GM21367 (cell line): ENCODE measurements around the gene RAPGEF6.
A peak's percentile ranks its signal among the peaks of the same experiment; 100 is the strongest.
"Not testable (repeated sequence)": the region's sequence is repeated elsewhere in the genome, so short reads cannot be mapped to it uniquely, and the experiment has no call there.

Experiments used
- ATAC-seq: cut with Tn5 transposase; IDR thresholded peaks from one replicate; pipeline ENCODE4 v1.9.1; 2021; ENCODE audit not compliant: unreplicated experiment

RAPGEF6 gene

GRCh38 chr5:131640043-131640856 is 5.2 kb upstream of the RAPGEF6 start:
- ATAC-seq = no peak

GRCh38 chr5:131639148-131639547 is 4.1 kb upstream of the RAPGEF6 start:
- no peak for ATAC-seq

GRCh38 chr5:131637694-131638093 is 2.7 kb upstream of the RAPGEF6 start:
- no peak for ATAC-seq

GRCh38 chr5:131635684-131636572 is 899 bp upstream of the RAPGEF6 start:
- no peak for ATAC-seq

- peak; percentile 20 for ATAC-seq
Measured at GRCh38 chr5:131634666-131634995, 398 bp downstream of the RAPGEF6 start.

GRCh38 chr5:131634238-131634637 is 791 bp downstream of the RAPGEF6 start:
- no peak for ATAC-seq

GRCh38 chr5:131633830-131634229 is 1.2 kb downstream of the RAPGEF6 start:
- ATAC-seq = no peak

GRCh38 chr5:131630963-131631350 is 4.1 kb downstream of the RAPGEF6 start:
- no peak for ATAC-seq

- no peak for ATAC-seq
Measured at GRCh38 chr5:131630208-131630962, 4.6 kb downstream of the RAPGEF6 start.

- ATAC-seq = no peak
Measured at GRCh38 chr5:131628990-131629389, 6.0 kb downstream of the RAPGEF6 start.

- ATAC-seq = no peak
Measured at GRCh38 chr5:131627207-131627865, 7.7 kb downstream of the RAPGEF6 start.

GRCh38 chr5:131622633-131623032 is 12.4 kb downstream of the RAPGEF6 start:
- ATAC-seq = no peak

GRCh38 chr5:131621164-131621563 is 13.9 kb downstream of the RAPGEF6 start:
- not testable (repeated sequence) for ATAC-seq

- ATAC-seq = no peak
Measured at GRCh38 chr5:131619102-131619501, 15.9 kb downstream of the RAPGEF6 start.

GRCh38 chr5:131617140-131617822 is 17.7 kb downstream of the RAPGEF6 start:
- ATAC-seq = no peak

GRCh38 chr5:131615957-131616356 is 19.1 kb downstream of the RAPGEF6 start:
- ATAC-seq = no peak

- ATAC-seq = no peak
Measured at GRCh38 chr5:131613423-131613822, 21.6 kb downstream of the RAPGEF6 start.

- ATAC-seq = no peak
Measured at GRCh38 chr5:131611064-131611381, 24.0 kb downstream of the RAPGEF6 start.

GRCh38 chr5:131610198-131611063 is 24.6 kb downstream of the RAPGEF6 start:
- ATAC-seq = no peak

GRCh38 chr5:131609774-131610173 is 25.3 kb downstream of the RAPGEF6 start:
- no peak for ATAC-seq
